K562 (cell line): ENCODE results near the gene FOXN1.

ENCODE experiments used
- POLR2AphosphoS5 ChIP-seq: IDR thresholded peaks from 2 replicates; pipeline ENCODE4 v1.6.1; 2011; ENCODE audit warnings: mild to moderate bottlenecking, low read depth, low read length, moderate library complexity; ENCODE audit not compliant: control insufficient read depth, insufficient read depth
- RBBP5 ChIP-seq: fragments of 200-600 bp; sonication (generic); IDR thresholded peaks from 2 replicates; pipeline ENCODE4 v1.6.1; 2012; ENCODE audit warnings: borderline replicate concordance, mild to moderate bottlenecking, low read length, control low read depth, inconsistent platforms; ENCODE audit not compliant: insufficient read depth, poor library complexity, severe bottlenecking
- TF ChIP-seq, protein P1 (sequence below): sonication (generic); formaldehyde crosslinking; IDR thresholded peaks from 2 replicates; pipeline ENCODE4 v1.9.0; 2022; ENCODE audit warnings: mild to moderate bottlenecking, missing genetic modification reagents

- no peak for TF ChIP-seq POLR2AphosphoS5
- no peak for TF ChIP-seq RBBP5
- TF ChIP-seq, protein P1, sequence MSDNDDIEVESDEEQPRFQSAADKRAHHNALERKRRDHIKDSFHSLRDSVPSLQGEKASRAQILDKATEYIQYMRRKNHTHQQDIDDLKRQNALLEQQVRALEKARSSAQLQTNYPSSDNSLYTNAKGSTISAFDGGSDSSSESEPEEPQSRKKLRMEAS (CRISPR knock-in tag) = no peak
Observed at GRCh38 chr17:28513476-28513875, 7.3 kb downstream of the FOXN1 start.
